ENCODE measurements around the gene NENF.

The NENF gene

DNA sequence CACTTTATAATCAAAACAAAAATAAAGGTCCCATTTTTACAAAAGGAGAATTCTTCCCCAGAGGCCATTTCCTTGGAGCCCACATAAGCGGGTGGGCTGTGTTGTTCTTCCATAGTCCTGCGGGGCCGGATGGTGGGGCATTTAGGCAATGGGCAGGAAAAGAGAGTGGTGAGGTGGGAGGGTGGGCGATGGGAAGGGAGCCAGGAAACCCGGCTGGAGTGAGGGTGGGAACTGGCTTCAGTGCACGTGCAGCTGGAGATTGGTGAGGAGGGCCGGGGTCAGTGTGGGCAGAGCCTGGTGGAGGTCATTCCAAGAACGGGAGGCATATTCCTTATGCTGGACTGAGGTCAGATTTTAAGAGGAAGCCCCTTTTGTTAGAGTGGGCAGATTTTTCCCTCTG, 13.6 kb downstream of the NENF start:
- WGBS, 2 donors (ENCODE audit: extremely low coverage in 2 of 2, insufficient read length in 2 of 2, insufficient replicate concordance in 1 of 2) = no CpG with 5 or more reads among the region's 8 CpGs
- no peak overlapping the region for H3K14ac ChIP-seq (ENCODE audit: low read length)

DNA sequence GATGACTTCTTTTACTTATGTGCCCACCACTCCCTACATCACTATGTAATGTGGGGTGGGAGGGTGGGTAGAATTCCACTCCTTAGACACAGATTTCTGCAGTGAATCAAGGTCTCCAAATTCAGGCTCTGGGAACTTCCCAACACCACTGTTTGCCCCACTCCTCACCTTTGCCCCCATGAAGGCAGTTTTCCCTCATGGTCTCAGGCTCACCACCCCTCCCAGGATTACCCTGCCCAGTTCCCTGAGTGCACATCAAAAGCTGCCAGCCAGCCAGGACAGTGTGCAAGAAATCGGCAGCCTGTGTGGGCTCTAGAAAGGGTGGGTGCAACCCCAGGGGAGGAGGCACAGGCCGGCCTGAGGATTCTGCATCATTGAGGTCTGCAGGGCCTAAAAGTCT, 14.8 kb downstream of the NENF start:
- H2AK5ac ChIP-seq (ENCODE audit: low read depth, low read length) = no peak overlapping the region
- H3K14ac ChIP-seq (ENCODE audit: low read length) = no peak overlapping the region
- no peak overlapping the region for H2AFZ ChIP-seq (ENCODE audit: low read length)
- H3K79me1 ChIP-seq (ENCODE audit: low read depth, low read length) = no peaks in the 10 kb centered on the region
- H2BK12ac ChIP-seq (ENCODE audit: low read length) = no peak overlapping the region
- H3K23ac ChIP-seq (ENCODE audit: low read depth, low read length, poor library complexity) = peak overlapping the region; percentile 6
- H3K4me3 ChIP-seq (ENCODE audit: low read length in 2 of 2) = no peak overlapping the region
- H3K4me1 ChIP-seq (ENCODE audit: control insufficient read depth in 2 of 2, insufficient read depth in 1 of 2, low read depth in 1 of 2, low read length in 2 of 2) = no peaks in the 10 kb centered on the region
- no peak for DNase-seq (ENCODE audit: low spot score)
- H4K8ac ChIP-seq (ENCODE audit: low read depth, low read length) = no peak overlapping the region
- no peak overlapping the region for H2BK15ac ChIP-seq (ENCODE audit: low read length)
- H3K4me2 ChIP-seq (ENCODE audit: insufficient read depth, low read length, poor library complexity, severe bottlenecking) = no peak overlapping the region
- H3K9me3 ChIP-seq (replicated peaks in 1 of 2; ENCODE audit: control insufficient read depth in 2 of 2, insufficient read depth in 1 of 2, low read depth in 1 of 2, low read length in 2 of 2) = no peaks in the 10 kb centered on the region
- no peak overlapping the region for H2BK120ac ChIP-seq (ENCODE audit: low read depth, low read length)
- H3K18ac ChIP-seq (ENCODE audit: low read length) = no peak overlapping the region
- no peak overlapping the region for H3K27ac ChIP-seq (replicated peaks; ENCODE audit: low read length)
- H3K4ac ChIP-seq (ENCODE audit: low read length) = no peak overlapping the region
- no peaks in the 10 kb centered on the region for H3K27me3 ChIP-seq (ENCODE audit: control insufficient read depth in 3 of 3, insufficient read depth in 3 of 3, low read depth in 1 of 3, low read length in 3 of 3)
- no peak overlapping the region for H4K91ac ChIP-seq (ENCODE audit: low read depth, low read length, poor library complexity)
- H3K36me3 ChIP-seq (replicated peaks in 1 of 2; ENCODE audit: control insufficient read depth in 2 of 2, insufficient read depth in 2 of 2, low read length in 2 of 2) = peaks cover 0 to 21% of the 10 kb centered on the region in 2 donors
- H3K9ac ChIP-seq (ENCODE audit: low read depth, low read length, poor library complexity) = no peak overlapping the region
- H2BK5ac ChIP-seq (ENCODE audit: low read length) = no peak overlapping the region
- no CpG with 5 or more reads among the region's 2 CpGs for WGBS, 2 donors (ENCODE audit: extremely low coverage in 2 of 2, insufficient read length in 2 of 2, insufficient replicate concordance in 1 of 2)

More for the DNA sequence above, 13.6 kb downstream of the NENF start:
- Histone ChIP-seq H3K36me3 (replicated peaks in 1 of 2; ENCODE audit: control insufficient read depth in 2 of 2, insufficient read depth in 2 of 2, low read length in 2 of 2) (peaks cover 0 to 21% of the 10 kb centered on the region in 2 donors), H4K8ac (ENCODE audit: low read depth, low read length) (no peak overlapping the region), H3K9me3 (replicated peaks in 1 of 2; ENCODE audit: control insufficient read depth in 2 of 2, insufficient read depth in 1 of 2, low read depth in 1 of 2, low read length in 2 of 2) (no peaks in the 10 kb centered on the region), H2AK5ac (ENCODE audit: low read depth, low read length) (no peak overlapping the region), H3K18ac (ENCODE audit: low read length) (no peak overlapping the region), H4K91ac (ENCODE audit: low read depth, low read length, poor library complexity) (no peak overlapping the region), H3K79me1 (ENCODE audit: low read depth, low read length) (no peaks in the 10 kb centered on the region), H3K4me3 (ENCODE audit: low read length in 2 of 2) (no peak overlapping the region), H3K27me3 (ENCODE audit: control insufficient read depth in 3 of 3, insufficient read depth in 3 of 3, low read depth in 1 of 3, low read length in 3 of 3) (no peaks in the 10 kb centered on the region), H2BK15ac (ENCODE audit: low read length) (no peak overlapping the region), H3K4me2 (ENCODE audit: insufficient read depth, low read length, poor library complexity, severe bottlenecking) (no peak overlapping the region), H3K23ac (ENCODE audit: low read depth, low read length, poor library complexity) (no peak overlapping the region), H3K9ac (ENCODE audit: low read depth, low read length, poor library complexity) (no peak overlapping the region), H2BK120ac (ENCODE audit: low read depth, low read length) (no peak overlapping the region), H2AFZ (ENCODE audit: low read length) (no peak overlapping the region), H3K4ac (ENCODE audit: low read length) (no peak overlapping the region), H3K4me1 (ENCODE audit: control insufficient read depth in 2 of 2, insufficient read depth in 1 of 2, low read depth in 1 of 2, low read length in 2 of 2) (no peaks in the 10 kb centered on the region), H2BK5ac (ENCODE audit: low read length) (no peak overlapping the region), H3K27ac (replicated peaks; ENCODE audit: low read length) (no peak overlapping the region), H2BK12ac (ENCODE audit: low read length) (no peak overlapping the region)
- DNase-seq (ENCODE audit: low spot score) = no peak

DNA sequence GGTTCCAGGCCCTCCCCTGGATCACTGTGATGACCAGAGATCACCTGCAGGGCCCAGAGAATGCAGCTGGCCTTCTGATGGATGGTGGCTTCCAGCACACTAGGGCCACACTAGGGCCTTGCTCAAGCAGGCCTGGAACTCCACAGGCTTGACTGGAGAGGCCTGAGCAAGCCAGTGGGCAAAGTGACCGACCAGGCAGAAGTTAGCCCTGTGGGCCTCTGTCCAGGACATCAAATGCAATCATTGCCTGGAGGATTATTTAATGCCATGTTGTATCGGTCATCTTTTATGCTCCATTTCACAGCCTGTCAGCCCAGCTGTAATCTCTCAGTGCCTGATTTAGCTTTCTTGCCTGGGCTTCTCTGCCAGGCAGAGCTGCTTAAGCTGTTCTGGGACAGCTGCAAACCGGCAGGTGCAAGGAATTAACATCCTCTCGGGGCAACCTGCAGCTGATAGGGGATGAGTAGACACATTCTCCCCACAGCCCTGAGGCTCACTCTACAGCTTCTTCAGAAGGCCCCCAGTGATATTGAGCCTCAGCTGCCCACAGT, 17.7 kb downstream of the NENF start:
- H3K4ac ChIP-seq (ENCODE audit: low read length) = no peak overlapping the region
- no peaks in the 10 kb centered on the region for H3K79me1 ChIP-seq (ENCODE audit: low read depth, low read length)
- H3K4me2 ChIP-seq (ENCODE audit: insufficient read depth, low read length, poor library complexity, severe bottlenecking) = no peak overlapping the region
- no peak overlapping the region for H3K9ac ChIP-seq (ENCODE audit: low read depth, low read length, poor library complexity)
- H3K9me3 ChIP-seq (replicated peaks in 1 of 2; ENCODE audit: control insufficient read depth in 2 of 2, insufficient read depth in 1 of 2, low read depth in 1 of 2, low read length in 2 of 2) = no peaks in the 10 kb centered on the region
- no peak overlapping the region for H2AFZ ChIP-seq (ENCODE audit: low read length)
- H3K36me3 ChIP-seq (replicated peaks in 1 of 2; ENCODE audit: control insufficient read depth in 2 of 2, insufficient read depth in 2 of 2, low read length in 2 of 2) = peaks cover 0 to 10% of the 10 kb centered on the region in 2 donors
- H3K27me3 ChIP-seq (ENCODE audit: control insufficient read depth in 3 of 3, insufficient read depth in 3 of 3, low read depth in 1 of 3, low read length in 3 of 3) = no peaks in the 10 kb centered on the region
- H2AK5ac ChIP-seq (ENCODE audit: low read depth, low read length) = peak overlapping the region; percentile 9
- no peak overlapping the region for H3K27ac ChIP-seq (replicated peaks; ENCODE audit: low read length)
- H3K23ac ChIP-seq (ENCODE audit: low read depth, low read length, poor library complexity) = no peak overlapping the region
- H3K14ac ChIP-seq (ENCODE audit: low read length) = no peak overlapping the region
- H2BK120ac ChIP-seq (ENCODE audit: low read depth, low read length) = no peak overlapping the region
- no peak for DNase-seq (ENCODE audit: low spot score)
- no peak overlapping the region for H4K8ac ChIP-seq (ENCODE audit: low read depth, low read length)
- H3K4me1 ChIP-seq (ENCODE audit: control insufficient read depth in 2 of 2, insufficient read depth in 1 of 2, low read depth in 1 of 2, low read length in 2 of 2) = peaks cover 3 to 7% of the 10 kb centered on the region in 2 donors
- H3K18ac ChIP-seq (ENCODE audit: low read length) = peak overlapping the region; percentile 27
- H3K4me3 ChIP-seq (ENCODE audit: low read length in 2 of 2) = no peak overlapping the region
- H2BK12ac ChIP-seq (ENCODE audit: low read length) = no peak overlapping the region
- no peak overlapping the region for H2BK5ac ChIP-seq (ENCODE audit: low read length)
- H2BK15ac ChIP-seq (ENCODE audit: low read length) = no peak overlapping the region
- no peak overlapping the region for H4K91ac ChIP-seq (ENCODE audit: low read depth, low read length, poor library complexity)
- no CpG with 5 or more reads among the region's 4 CpGs for WGBS, 2 donors (ENCODE audit: extremely low coverage in 2 of 2, insufficient read length in 2 of 2, insufficient replicate concordance in 1 of 2)

DNA sequence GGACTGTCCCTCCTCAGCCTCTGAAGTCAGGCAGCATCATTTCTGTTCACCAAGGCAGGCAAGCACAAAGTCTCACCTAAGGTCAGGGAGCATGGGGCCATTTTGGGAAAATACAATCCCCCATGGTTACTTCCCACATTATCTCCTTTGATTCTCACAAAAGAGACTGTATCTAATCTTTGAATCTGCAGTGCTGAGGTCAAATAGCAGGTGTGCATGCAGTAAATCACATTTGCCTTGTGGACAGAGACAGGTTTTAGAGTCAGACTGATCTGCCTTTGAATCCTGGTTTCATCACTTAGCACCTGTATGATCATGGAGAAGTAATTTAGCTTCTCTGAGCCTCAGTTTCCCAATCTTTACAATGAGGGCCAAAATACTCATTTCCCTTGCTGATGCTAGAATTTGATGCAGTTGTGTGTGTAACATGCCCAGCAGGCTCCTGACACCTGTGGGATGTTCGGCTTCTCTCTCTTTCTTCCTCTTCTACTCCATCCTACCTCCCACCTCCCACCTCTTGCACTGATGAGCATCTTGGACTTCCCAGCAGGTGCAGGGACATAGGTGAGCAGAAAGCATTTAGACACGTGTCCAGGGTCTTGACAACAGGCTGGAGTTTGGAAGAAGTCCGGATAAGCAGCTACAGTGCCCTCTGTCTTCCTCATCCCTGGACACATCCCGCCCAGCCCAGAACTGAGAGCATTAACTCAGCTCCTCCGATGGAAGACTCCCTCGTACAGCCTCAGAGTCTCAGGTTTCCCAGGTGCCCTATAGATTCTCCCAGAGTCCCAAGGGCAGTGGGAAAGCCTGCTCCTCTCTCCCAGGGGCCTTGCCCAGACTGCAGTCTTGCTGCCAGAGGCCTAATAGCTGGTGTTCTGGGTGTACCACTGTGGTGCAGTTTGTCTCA, 18.9 kb downstream of the NENF start:
- Histone ChIP-seq H2BK5ac (ENCODE audit: low read length) (no peak overlapping the region), H3K27ac (replicated peaks; ENCODE audit: low read length) (no peak overlapping the region), H3K4ac (ENCODE audit: low read length) (no peak overlapping the region), H2BK120ac (ENCODE audit: low read depth, low read length) (no peak overlapping the region), H3K9ac (ENCODE audit: low read depth, low read length, poor library complexity) (no peak overlapping the region), H3K4me3 (ENCODE audit: low read length in 2 of 2) (no peak overlapping the region), H3K4me2 (ENCODE audit: insufficient read depth, low read length, poor library complexity, severe bottlenecking) (no peak overlapping the region), H2AFZ (ENCODE audit: low read length) (no peak overlapping the region), H3K23ac (ENCODE audit: low read depth, low read length, poor library complexity) (no peak overlapping the region), H2BK12ac (ENCODE audit: low read length) (no peak overlapping the region), H3K36me3 (replicated peaks in 1 of 2; ENCODE audit: control insufficient read depth in 2 of 2, insufficient read depth in 2 of 2, low read length in 2 of 2) (peaks cover 0 to under 1% of the 10 kb centered on the region in 2 donors), H2AK5ac (ENCODE audit: low read depth, low read length) (no peak overlapping the region), H3K79me1 (ENCODE audit: low read depth, low read length) (no peaks in the 10 kb centered on the region), H3K27me3 (ENCODE audit: control insufficient read depth in 3 of 3, insufficient read depth in 3 of 3, low read depth in 1 of 3, low read length in 3 of 3) (no peaks in the 10 kb centered on the region), H4K8ac (ENCODE audit: low read depth, low read length) (no peak overlapping the region), H3K18ac (ENCODE audit: low read length) (no peak overlapping the region), H4K91ac (ENCODE audit: low read depth, low read length, poor library complexity) (no peak overlapping the region), H3K9me3 (replicated peaks in 1 of 2; ENCODE audit: control insufficient read depth in 2 of 2, insufficient read depth in 1 of 2, low read depth in 1 of 2, low read length in 2 of 2) (no peaks in the 10 kb centered on the region), H3K14ac (ENCODE audit: low read length) (no peak overlapping the region), H3K4me1 (ENCODE audit: control insufficient read depth in 2 of 2, insufficient read depth in 1 of 2, low read depth in 1 of 2, low read length in 2 of 2) (peaks cover 3 to 7% of the 10 kb centered on the region in 2 donors), H2BK15ac (ENCODE audit: low read length) (no peak overlapping the region)
- DNase-seq (ENCODE audit: low spot score) = no peak
- no CpG with 5 or more reads among the region's 6 CpGs for WGBS, 2 donors (ENCODE audit: extremely low coverage in 2 of 2, insufficient read length in 2 of 2, insufficient replicate concordance in 1 of 2)

All from neuronal stem cell (in vitro differentiated cells).